Tibial nerve (tissue), 4 donors: ENCODE data around the gene ELL.

Experiments used
- CTCF ChIP-seq, 5 experiments: fragments of 200-600 bp in 3 of 5; fragments of 450-650 bp in 2 of 5; sonication (generic) in 3 of 5; IDR thresholded peaks; one replicate each; pipeline ENCODE4 v1.5.1; 2016 to 2019; ENCODE audit warnings: antibody characterized with exemption in 5 of 5, mild to moderate bottlenecking in 3 of 5, moderate library complexity in 2 of 5
- EP300 ChIP-seq, 2 donors: sonication (generic); formaldehyde crosslinking; IDR thresholded peaks; one replicate each; pipeline ENCODE4 v1.6.1; 2017; ENCODE audit warnings: antibody characterized with exemption in 2 of 2, mild to moderate bottlenecking in 1 of 2
- POLR2A ChIP-seq, 2 donors: fragments of 450-650 bp; IDR thresholded peaks; one replicate each; pipeline ENCODE4 v1.6.1; 2017; ENCODE audit warnings: antibody characterized with exemption in 2 of 2, mild to moderate bottlenecking in 2 of 2, moderate library complexity in 2 of 2

- TF ChIP-seq CTCF (IDR thresholded peaks at IDR 0.05) = no peak
- TF ChIP-seq POLR2A (IDR thresholded peaks at IDR 0.05) = no peak
- TF ChIP-seq EP300 (IDR thresholded peaks at IDR 0.05) = no peak
Measured at GRCh38 chr19:18543814-18544475, 22.1 kb upstream of the ELL start.
